Endothelial cell of umbilical vein (primary cell): Measurements from ENCODE around the gene ZNF567. TPM values are rescaled to one million over a fixed set of nuclear protein-coding genes. Genes with fewer than 3 reads are reported as not detected.

ENCODE experiments used
- BruUV-seq: library from RNA; stranded (reverse); fragments of 400-500 nt; replicated peaks from 2 replicates; lab custom pipeline; 2021; lab: Mats Ljungman, UMichigan
- CTCF ChIA-PET: fragments of 300-600, 350-600 bp; sonication (Branson Sonifier 250); formaldehyde crosslinking; loops from one replicate; lab custom pipeline; 2021; ENCODE audit warnings: antibody characterized with exemption, inconsistent platforms; lab: Charles Lee
- POLR2A ChIA-PET: fragments of 300-600, 350-600 bp; sonication (Branson Sonifier 250); formaldehyde crosslinking; loops from one replicate; lab custom pipeline; 2021; ENCODE audit warnings: antibody characterized with exemption, inconsistent platforms; lab: Charles Lee
- DNase-seq: peaks from one replicate; pipeline ENCODE4 v3.0.0-alpha.2; 2011; ENCODE audit warnings: low read depth, low spot score
- FAIRE-seq: peaks from 2 replicates; lab custom pipeline; 2011; peaks lifted over from hg19 to GRCh38; lab: Jason Lieb, UNC
- H2AFZ ChIP-seq: 2 replicates; pipeline ENCODE4 v1.6.0; 2012; ENCODE audit warnings: low read depth, low read length, control low read depth, inconsistent platforms
- H3K27ac ChIP-seq: 2 replicates; pipeline ENCODE4 v1.5.1; 2011; ENCODE audit warnings: low read depth, mild to moderate bottlenecking, control low read depth, low read length, moderate library complexity; ENCODE audit not compliant: insufficient read depth
- H3K27me3 ChIP-seq, 2 experiments: 2 replicates each; pipeline versions ENCODE4 v1.6.0 to v1.6.1; 2011; ENCODE audit warnings: low read length in 2 of 2, mixed read lengths in 1 of 2; ENCODE audit not compliant: control insufficient read depth in 2 of 2, insufficient read depth in 2 of 2
- H3K36me3 ChIP-seq, 2 experiments: 2 replicates in 1 of 2; 3 replicates in 1 of 2; pipeline ENCODE4 v1.5.1; 2011; ENCODE audit warnings: low read length in 2 of 2, mild to moderate bottlenecking in 1 of 2, moderate library complexity in 1 of 2; ENCODE audit not compliant: control insufficient read depth in 2 of 2, insufficient read depth in 2 of 2; ENCODE audit errors: extremely low read depth in 1 of 2
- H3K4me1 ChIP-seq: 3 replicates; pipeline ENCODE4 v1.5.1; 2011; ENCODE audit warnings: mild to moderate bottlenecking, low read length; ENCODE audit not compliant: control insufficient read depth, insufficient read depth; ENCODE audit errors: extremely low read depth
- H3K4me2 ChIP-seq: 2 replicates; pipeline ENCODE4 v1.6.1; 2011; ENCODE audit warnings: low read length, control low read depth, mixed read lengths; ENCODE audit not compliant: insufficient read depth
- H3K4me3 ChIP-seq, 3 experiments: fragments of 200-600 bp in 1 of 3; sonication (generic), shearing (Covaris generic) in 1 of 3; replicated peaks in 1 of 3; 2 replicates each; pipeline ENCODE4 v1.5.1; 2011 to 2016; ENCODE audit warnings: control low read depth in 3 of 3, low read length in 3 of 3, mild to moderate bottlenecking in 2 of 3, inconsistent platforms in 1 of 3, low read depth in 1 of 3, moderate library complexity in 1 of 3; ENCODE audit not compliant: insufficient read depth in 1 of 3
- H3K79me2 ChIP-seq: 2 replicates; pipeline ENCODE4 v1.6.0; 2012; ENCODE audit warnings: low read length, inconsistent platforms; ENCODE audit not compliant: control insufficient read depth, insufficient read depth
- H3K9ac ChIP-seq: replicated peaks from 2 replicates; pipeline ENCODE3; 2011; ENCODE audit warnings: low read length, control low read depth; ENCODE audit not compliant: insufficient read depth; ENCODE audit errors: extremely low read depth
- H3K9me1 ChIP-seq: replicated peaks from 3 replicates; pipeline ENCODE4 v1.6.0; 2011; ENCODE audit warnings: mild to moderate bottlenecking, low read length; ENCODE audit not compliant: control insufficient read depth, insufficient read depth; ENCODE audit errors: extremely low read depth
- H3K9me3 ChIP-seq: replicated peaks from 2 replicates; pipeline ENCODE4 v1.5.1; 2012; ENCODE audit warnings: low read length, inconsistent platforms; ENCODE audit not compliant: control insufficient read depth, insufficient read depth
- H4K20me1 ChIP-seq: replicated peaks from 2 replicates; pipeline ENCODE3; 2011; ENCODE audit warnings: mild to moderate bottlenecking, low read length; ENCODE audit not compliant: control insufficient read depth, insufficient read depth; ENCODE audit errors: extremely low read depth
- EZH2 ChIP-seq: IDR thresholded peaks from 2 replicates; pipeline ENCODE4 v1.6.1; 2012; ENCODE audit warnings: borderline replicate concordance, low read depth, mild to moderate bottlenecking, moderate library complexity, low read length, inconsistent platforms; ENCODE audit not compliant: severe bottlenecking
- FOS ChIP-seq: IDR thresholded peaks from 2 replicates; pipeline ENCODE4 v1.6.1; 2011; ENCODE audit warnings: mild to moderate bottlenecking, low read length, moderate library complexity, borderline replicate concordance; ENCODE audit not compliant: insufficient read depth
- GATA2 ChIP-seq: IDR thresholded peaks from 2 replicates; pipeline ENCODE4 v1.7.0; 2011; ENCODE audit warnings: low read depth, mild to moderate bottlenecking, moderate library complexity, mixed read lengths, low read length; ENCODE audit not compliant: insufficient read length, insufficient read depth
- JUN ChIP-seq: IDR thresholded peaks from 2 replicates; pipeline ENCODE4 v1.6.1; 2011; ENCODE audit warnings: borderline replicate concordance, low read depth; ENCODE audit not compliant: insufficient read length, insufficient read depth
- MYC ChIP-seq: IDR thresholded peaks from one replicate; pipeline ENCODE4 v1.6.1; 2011; ENCODE audit warnings: mild to moderate bottlenecking, low read depth, low read length
- POLR2A ChIP-seq: IDR thresholded peaks from 2 replicates; pipeline ENCODE4 v1.6.1; 2012; ENCODE audit warnings: low read depth, mild to moderate bottlenecking, control low read depth, low read length
- POLR2AphosphoS5 ChIP-seq: IDR thresholded peaks from 2 replicates; pipeline ENCODE4 v1.6.1; 2012; ENCODE audit warnings: low read depth, mild to moderate bottlenecking, control low read depth, low read length, moderate library complexity; ENCODE audit not compliant: insufficient read depth
- dilution Hi-C: fragments of 300-500 bp; cut with MboI; formaldehyde crosslinking; loops from one replicate; pipeline ENCODE4 v1.15.0; 2019; ENCODE audit warnings: low sequenced_read_pairs; ENCODE audit not compliant: extremely low pct_ligation_motif_present
- intact Hi-C: fragments of 100-400 bp; cut with micrococcal nuclease; formaldehyde crosslinking; loops from one replicate; pipeline ENCODE4 v1.10.0; 2022
- polyA plus RNA-seq, 4 experiments: library from polyadenylated mRNA; depleted of rRNA in 3 of 4; stranded (reverse) in 3 of 4; unstranded in 1 of 4; fragments of >200 nt; gene quantifications; 2 replicates each; pipeline versions ENCODE4 v1.2.1 to v1.2.3, GENCODE V29; 2011 to 2012; ENCODE audit warnings: missing spikeins in 1 of 4
- total RNA-seq: library from RNA; stranded (reverse); gene quantifications from 2 replicates; pipeline ENCODE4 v1.2.3, GENCODE V29; 2021
- TF ChIP-seq, protein P1 (sequence below), 2 donors: IDR thresholded peaks; 1 replicate in 1 of 2; 2 replicates in 1 of 2; pipeline ENCODE4 v1.5.1; 2011; ENCODE audit warnings: low read length in 2 of 2, mild to moderate bottlenecking in 2 of 2, moderate library complexity in 2 of 2, control low read depth in 1 of 2, inconsistent platforms in 1 of 2, low read depth in 1 of 2; ENCODE audit not compliant: insufficient read depth in 1 of 2; ENCODE audit errors: extremely low read depth in 1 of 2
- TF ChIP-seq, protein P2 (sequence below): IDR thresholded peaks from 2 replicates; pipeline ENCODE4 v1.6.1; 2011; ENCODE audit not compliant: insufficient read depth, insufficient read length

Gene ZNF567
- total and polyA plus RNA-seq, 2 donors (not counting 3 experiments of a cell fraction or from before 2014, with no cell fraction given): 3.4 to 4.4 TPM

DNA sequence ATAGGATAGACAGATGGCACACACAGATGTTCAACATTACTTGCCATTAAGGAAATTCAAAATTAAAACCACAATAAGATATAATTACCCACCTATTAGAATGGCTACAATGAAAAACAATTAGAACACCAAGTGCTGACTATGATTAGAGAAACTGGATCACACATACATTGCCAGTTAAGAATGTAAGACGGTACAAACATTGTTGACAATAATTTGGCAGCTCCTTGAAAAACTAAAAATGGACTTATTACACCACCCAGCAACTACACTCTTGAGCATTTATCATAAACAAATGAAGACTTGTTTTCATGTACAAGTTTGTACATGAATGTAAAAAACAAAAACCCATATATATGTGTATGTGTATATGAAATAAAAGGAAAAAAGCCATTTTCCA is 34.5 kb upstream of the ZNF567 start:
- Histone ChIP-seq H4K20me1 (no peaks in the 10 kb centered on the region), H3K36me3 (peaks cover 2 to 10% of the 10 kb centered on the region in 2 experiments), H3K4me1 (no peaks in the 10 kb centered on the region), H3K9me3 (no peaks in the 10 kb centered on the region), H3K79me2 (no peaks in the 10 kb centered on the region), H3K9ac (no peak overlapping the region), H3K9me1 (no peaks in the 10 kb centered on the region), H3K4me2 (no peak overlapping the region), H3K27ac (no peak overlapping the region), H3K4me3 (no peak overlapping the region), H3K27me3 (no peaks in the 10 kb centered on the region), H2AFZ (no peak overlapping the region)
- no peak for TF ChIP-seq JUN
- TF ChIP-seq, protein P1, sequence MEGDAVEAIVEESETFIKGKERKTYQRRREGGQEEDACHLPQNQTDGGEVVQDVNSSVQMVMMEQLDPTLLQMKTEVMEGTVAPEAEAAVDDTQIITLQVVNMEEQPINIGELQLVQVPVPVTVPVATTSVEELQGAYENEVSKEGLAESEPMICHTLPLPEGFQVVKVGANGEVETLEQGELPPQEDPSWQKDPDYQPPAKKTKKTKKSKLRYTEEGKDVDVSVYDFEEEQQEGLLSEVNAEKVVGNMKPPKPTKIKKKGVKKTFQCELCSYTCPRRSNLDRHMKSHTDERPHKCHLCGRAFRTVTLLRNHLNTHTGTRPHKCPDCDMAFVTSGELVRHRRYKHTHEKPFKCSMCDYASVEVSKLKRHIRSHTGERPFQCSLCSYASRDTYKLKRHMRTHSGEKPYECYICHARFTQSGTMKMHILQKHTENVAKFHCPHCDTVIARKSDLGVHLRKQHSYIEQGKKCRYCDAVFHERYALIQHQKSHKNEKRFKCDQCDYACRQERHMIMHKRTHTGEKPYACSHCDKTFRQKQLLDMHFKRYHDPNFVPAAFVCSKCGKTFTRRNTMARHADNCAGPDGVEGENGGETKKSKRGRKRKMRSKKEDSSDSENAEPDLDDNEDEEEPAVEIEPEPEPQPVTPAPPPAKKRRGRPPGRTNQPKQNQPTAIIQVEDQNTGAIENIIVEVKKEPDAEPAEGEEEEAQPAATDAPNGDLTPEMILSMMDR (IDR thresholded peaks at IDR 0.05; ENCODE audit: extremely low read depth in 1 of 2, insufficient read depth in 1 of 2, low read depth in 1 of 2, low read length in 2 of 2): no peak
- no peak for TF ChIP-seq FOS
- no peak for TF ChIP-seq POLR2AphosphoS5
- no peak for TF ChIP-seq EZH2
- TF ChIP-seq POLR2A: no peak
- no peak for TF ChIP-seq GATA2
- no peak for TF ChIP-seq MYC
- TF ChIP-seq, protein P2, sequence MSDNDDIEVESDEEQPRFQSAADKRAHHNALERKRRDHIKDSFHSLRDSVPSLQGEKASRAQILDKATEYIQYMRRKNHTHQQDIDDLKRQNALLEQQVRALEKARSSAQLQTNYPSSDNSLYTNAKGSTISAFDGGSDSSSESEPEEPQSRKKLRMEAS: no peak
- POLR2A ChIA-PET: no interaction called here
- intact Hi-C loops: no loop called here
- no TSS peak for BruUV-seq
- FAIRE-seq (no peak), DNase-seq (no peak)
- dilution Hi-C loops: no loop called here
- CTCF ChIA-PET: no interaction called here
